CD4-positive, alpha-beta T cell treated with Interleukin-4 for 1 hour (primary cell): ENCODE results near the gene VGLL4.

Experiments used
- DNase-seq, 2 donors: peaks; one replicate each; pipeline ENCODE4 v3.0.0-alpha.2; 2020 to 2022

VGLL4 gene

DNA sequence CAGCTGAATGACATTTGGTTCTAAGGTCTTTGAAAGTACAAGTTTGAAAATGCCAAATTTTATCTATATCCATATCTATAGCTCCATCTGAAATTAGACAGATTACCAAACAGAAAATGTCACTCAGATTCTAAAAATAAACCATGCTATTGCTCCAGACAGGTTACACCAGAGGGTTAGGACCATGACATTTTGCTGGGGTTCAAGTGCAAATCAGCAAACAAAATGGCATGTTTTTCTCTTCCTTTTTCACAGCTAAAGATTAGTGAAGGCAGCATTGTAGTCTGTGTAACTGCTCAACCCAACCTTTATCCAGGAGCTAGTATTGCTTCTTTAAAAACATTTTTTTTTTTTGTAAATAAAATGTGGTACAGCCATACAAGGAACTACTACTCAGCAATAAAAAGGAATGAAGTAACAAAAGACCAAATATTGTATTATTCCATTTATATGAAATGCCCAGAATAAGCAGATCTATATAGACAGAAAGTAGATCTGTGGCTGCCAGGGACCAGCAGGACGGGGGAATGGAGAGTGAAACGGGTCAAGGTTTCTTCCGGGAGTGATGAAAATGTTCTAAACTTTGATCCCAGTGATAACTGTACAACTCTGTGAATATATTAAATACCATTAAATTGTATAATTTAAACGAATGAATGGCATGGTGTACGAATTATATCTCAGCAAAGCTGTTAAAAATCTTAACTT lies 18.2 kb downstream of the VGLL4 start:
- DNase-seq: no peak

DNA sequence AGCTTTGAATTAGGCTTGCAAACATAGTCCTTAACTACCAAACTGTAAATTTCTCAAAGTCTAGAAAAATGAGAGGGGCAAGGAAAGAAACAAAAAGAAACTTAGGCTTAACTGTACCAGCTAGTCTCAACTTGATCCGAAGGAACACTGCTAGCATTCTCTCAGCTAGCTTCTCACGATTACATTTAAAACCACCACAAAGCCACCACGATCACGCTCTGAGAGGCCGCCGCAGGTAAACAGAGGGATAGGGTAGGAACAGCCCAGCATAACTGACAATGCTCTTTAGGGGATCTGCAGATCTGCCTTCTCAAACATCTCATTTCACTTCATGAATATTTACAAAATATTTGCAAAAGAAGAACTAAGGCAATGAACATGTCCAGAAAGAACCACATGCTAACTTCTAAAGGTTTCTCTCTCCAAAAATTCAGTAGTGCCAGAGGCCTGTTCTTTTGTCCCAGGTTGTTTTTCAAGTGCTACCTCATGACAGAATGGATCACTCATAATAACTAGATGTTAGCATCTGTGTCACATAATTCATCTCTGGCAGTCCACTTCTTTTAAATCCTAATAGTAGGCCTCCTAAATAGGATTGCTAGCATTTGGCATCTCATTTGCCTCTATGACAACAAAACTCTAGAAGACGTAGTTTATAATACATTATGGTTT lies 18.9 kb downstream of the VGLL4 start:
- DNase-seq: peak in 1 of 2 donors; percentile 21

DNA sequence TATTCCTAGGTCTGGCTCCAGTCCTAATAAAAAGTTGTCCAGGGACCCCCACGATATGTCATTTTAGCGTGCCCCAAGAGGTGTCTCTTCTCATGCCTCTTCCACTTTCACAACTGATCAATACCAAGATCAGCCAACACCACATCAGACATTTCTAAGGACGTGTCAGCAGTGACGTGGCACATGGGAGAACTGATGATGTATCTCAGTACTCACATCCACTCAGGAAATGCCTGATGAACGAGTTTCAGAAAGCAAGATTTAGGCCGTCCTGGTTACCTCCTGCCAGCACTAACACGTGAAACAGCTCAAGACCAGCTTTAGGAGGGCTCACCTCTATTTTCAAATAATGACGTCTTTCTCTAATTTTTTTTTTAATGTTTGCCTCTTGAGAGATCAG lies 19.6 kb downstream of the VGLL4 start:
- DNase-seq: peak; percentile 50 to 59

DNA sequence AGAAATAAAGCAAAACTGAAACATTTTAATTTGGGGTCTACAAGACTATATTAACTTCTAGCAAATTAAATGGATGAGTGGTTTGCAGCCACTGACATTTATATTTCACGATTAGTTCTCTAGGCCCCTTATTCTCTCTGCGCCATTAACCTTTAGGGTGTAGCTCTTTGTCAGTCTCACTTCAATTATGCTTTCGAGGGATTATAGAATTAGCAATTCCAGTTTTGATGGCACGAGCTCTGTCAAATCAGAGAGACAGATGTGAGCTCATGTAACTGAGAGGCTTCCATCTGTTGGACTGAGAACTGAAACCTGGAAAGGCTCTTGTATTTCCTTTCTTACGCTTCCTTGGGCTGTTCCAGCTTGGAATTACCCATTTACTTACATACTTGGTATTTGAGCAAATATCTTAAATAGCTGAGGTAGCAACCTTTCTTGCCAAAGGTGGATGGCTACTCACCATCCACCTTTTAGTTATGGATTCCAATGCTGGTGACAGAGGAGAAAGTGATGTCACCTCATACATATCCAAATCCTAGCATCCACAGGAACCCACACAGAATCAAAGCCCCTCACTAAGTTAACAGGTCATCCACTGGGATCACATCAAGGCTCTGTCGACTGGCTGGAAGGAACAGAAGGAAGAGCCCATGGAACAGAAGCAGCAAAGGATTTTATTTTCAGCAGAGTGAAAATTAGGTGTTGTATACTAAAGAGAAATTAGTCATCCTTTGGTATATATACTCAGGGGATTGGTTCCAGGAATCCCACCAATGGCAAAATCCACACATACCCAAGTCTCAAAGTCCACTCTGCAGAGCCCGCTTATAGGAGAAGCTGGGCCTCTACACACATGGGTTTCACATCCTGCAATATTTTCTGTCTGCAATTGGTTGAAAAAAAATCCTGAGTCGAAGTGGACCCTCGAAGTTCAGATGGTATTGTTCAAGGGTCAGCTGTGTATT lies 20.8 kb downstream of the VGLL4 start:
- DNase-seq: no peak

DNA sequence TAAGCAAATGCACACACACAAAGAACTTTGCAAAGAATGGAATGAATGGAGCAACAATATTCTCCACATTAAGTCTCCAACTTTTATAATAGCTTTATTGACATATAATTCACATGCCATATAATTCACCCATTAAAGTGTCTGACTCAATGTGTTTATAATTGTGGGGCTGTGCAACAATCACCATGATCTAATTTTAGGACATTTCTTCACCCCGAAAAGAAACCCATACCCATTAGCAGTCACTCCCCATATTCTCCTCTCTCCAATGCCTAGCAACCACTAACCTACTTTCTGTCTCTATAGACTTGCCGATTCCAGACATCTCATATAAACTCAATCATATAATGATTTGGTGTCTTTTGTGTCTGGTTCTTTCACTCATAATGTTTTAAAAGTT lies 22.6 kb downstream of the VGLL4 start:
- no peak for DNase-seq

DNA sequence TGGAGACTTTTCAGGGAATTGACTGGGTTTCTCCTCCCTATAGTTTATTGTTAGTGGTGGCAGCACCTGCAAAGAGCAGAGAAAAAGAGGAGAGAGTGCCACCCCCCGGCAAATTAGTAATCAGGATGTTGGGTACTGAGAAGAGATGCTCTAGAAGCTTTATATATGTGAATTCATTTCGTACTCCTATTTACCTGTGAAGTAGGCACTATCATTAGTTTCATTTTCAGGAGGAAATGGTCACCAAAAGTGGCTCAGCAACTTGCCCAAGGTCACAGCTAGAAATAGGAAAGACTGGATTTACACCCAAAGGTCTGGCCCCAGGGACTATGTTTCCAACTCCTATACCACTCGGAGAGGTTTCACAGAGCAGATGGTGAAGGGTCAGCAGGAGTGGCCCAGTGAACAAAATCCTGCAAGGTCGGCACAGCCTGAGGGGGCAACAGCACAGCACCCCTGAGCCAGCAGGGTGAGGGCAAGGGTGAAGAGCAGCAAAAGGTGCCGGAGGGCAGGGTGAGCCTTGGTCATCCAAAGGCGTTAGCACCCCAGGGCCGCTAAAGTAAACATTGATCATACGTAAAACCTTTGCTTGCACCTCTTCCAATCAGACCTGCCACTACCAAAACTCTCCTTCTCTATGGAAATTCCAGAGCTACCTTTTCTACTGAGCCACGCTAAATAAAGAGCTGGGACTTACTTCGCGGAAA lies 23.6 kb downstream of the VGLL4 start:
- DNase-seq: no peak

DNA sequence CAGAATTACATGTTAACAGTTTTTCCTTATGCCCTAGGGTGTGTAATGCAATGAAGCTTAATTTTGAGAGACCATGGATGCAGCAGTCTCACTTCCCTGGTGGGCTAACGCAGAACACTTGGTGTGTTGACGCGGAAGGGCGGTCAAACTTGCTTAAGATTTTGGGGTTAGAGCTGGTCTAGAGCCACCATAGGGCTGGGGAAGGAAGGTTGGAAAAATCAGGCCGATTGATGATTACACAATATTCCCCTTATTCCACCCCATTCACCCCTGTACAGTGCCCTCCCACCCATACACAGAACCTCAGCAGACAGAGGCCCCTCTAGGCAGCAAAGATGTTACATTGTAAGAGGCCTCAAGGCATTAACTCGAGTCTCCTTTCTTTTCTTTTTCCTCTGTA lies 24.3 kb downstream of the VGLL4 start:
- no peak for DNase-seq

DNA sequence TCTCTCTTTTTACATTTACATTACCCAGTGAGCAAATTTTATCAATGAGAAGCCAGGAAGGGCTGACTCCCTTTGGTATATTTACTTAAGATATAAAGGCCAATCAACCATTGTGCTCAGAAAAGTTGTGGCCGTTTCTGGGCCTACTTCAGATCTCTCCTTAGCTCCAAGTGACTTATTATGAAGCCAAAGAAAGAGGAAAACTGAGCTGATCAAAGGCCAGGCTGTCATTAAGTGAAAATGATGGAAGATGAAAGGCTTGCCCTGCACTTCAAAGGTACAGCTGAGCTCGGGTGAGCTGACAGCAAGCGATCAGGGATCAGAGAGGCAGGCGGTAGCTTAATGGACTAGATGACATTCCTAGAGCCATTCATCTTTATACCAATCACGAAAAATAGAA lies 24.8 kb downstream of the VGLL4 start:
- no peak for DNase-seq

DNA sequence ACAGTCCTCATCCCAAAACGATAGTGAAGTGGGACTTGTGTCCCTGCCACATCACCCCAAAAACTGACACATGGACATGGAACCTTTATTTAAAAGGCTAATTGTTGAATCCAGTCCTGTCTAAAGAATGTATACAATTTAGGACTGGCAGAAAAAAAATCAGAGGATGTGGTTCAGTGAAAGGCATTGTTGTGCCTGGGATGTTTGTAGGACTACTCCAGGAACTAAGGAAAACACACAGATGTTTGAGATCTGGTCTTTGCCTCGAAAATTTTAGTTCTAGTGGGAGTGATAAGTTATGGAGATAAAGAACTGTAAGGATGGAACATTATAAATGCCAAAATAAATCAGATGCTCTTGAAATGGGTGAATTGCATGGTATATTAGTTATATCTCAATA lies 27.2 kb downstream of the VGLL4 start:
- no peak for DNase-seq

DNA sequence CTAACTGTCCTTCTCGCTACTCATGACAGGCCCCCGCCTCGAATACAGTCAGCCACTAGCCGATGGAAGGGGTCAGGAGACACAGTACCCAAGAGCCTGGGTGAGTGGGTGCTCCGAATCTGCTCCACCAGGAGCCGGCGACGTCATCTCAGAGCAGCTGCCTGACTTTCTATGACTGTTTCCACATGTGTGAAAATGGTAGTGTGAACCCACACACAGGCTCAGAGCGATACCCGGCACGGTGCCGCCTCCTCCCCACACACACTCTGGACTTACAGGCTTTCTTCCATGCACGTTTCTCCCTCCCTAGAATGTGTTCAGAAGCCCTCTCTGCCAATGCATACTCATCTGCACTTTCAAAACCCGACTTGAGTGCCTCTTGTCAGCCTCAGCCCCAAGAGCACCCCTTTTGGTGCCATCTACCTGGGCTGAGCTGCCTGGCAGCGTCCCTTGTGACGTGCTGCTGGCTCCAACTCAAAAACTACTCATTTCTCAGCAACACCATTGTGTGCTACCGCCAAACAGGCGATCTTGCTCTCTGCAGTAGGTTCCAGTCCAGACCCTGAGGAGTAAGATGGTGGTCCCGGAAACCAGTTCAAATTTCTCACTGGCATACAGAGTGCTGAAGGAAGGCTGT lies 29.7 kb downstream of the VGLL4 start:
- no peak for DNase-seq

DNA sequence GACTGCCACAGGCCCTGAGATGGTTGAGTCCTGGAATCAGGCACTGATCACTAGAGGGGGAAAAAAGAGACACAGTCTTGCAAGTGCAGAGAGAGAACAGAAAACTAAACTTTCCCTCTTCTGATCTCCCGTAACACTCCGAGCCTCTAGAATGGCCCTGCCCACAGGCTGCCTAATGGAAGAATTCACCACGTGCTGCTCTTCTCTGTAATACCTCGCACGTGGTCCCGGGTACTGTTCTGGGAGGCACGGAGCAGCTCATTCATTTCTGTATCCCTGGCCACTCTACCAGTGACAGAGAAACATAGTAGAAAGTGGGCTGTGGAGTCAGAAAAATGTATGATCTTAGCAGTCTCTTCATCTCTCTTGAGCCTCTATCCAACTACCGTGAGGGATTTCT lies 30.4 kb downstream of the VGLL4 start:
- no peak for DNase-seq

DNA sequence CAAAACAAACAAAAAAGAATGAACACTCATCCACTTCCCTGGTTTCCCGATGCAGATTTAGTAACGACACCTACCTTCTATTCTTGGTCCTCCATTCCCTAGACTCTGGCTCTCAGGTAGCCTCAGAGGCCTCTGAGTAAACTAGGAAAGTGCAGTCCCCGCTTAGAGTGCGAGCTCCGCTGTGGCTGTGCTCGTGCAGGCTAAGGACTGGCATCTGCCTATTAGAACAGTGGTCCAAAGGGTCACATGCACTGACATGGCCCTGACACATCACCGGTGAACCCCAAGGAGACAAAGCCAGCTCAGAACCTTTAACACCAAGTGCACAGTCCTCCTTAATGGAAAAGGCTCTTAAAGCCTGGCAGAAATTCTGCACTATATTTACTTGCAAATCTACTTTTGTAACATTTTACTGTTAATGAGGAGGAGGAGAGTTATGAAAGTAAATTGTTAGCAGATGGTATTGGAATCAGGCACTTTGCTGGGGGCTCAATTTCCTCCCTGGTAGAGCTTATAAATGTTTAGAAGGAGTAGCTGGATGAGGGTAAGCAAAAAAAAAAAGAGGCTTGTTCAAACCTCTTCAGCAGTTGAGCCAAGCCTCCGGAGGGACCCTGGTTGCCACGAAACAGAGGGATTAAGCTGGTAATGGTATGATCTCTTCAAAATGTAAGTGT lies 31.1 kb downstream of the VGLL4 start:
- DNase-seq: no peak

DNA sequence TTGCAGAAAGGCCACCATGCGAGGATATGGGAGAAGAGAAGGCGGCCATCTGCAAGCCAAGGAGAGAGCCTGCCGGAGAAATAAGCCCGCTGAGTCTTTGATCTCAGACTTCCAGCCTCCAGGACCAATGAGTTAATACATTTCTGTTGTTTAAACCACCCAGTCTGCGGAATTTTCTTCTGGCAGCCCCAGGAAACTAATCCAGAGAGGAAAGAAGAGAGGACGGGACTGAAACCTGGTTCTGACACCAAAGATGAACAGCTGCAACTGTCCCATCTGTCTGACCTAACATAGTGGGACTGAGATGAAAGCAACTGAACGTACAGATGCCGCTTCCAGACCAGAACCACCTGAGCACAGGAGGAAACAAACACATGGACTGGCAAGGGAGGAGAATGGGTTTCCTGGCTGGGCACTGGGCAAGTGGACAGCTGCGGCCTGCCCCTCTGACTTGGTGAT lies 32.3 kb downstream of the VGLL4 start:
- no peak for DNase-seq

DNA sequence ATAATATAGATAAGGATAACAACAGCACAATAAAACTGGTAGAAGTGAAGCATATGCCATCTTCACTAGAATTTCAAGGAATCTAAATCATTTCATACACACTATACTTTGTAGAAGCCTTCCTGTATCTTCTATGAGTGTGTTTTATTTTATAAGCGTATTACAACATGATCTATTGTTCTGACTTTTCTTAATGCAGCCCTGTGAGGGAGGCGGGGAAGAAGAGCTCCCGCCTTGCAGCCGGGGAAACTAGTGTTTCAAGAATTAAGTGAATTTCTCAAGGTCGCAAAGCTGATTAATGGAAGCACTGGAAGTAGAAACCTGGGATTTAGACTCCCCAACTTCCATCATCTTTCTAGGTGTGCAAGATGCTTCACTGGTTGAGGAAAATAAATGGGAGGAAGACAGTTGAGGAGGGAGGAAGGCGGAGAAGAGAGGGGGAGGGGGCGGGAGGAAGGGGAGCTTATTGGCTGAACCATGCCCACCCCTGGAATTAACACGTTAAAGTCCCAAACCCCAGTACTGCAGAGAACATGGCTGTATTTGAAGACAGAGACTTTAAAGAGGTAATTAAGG lies 32.9 kb downstream of the VGLL4 start:
- no peak for DNase-seq

DNA sequence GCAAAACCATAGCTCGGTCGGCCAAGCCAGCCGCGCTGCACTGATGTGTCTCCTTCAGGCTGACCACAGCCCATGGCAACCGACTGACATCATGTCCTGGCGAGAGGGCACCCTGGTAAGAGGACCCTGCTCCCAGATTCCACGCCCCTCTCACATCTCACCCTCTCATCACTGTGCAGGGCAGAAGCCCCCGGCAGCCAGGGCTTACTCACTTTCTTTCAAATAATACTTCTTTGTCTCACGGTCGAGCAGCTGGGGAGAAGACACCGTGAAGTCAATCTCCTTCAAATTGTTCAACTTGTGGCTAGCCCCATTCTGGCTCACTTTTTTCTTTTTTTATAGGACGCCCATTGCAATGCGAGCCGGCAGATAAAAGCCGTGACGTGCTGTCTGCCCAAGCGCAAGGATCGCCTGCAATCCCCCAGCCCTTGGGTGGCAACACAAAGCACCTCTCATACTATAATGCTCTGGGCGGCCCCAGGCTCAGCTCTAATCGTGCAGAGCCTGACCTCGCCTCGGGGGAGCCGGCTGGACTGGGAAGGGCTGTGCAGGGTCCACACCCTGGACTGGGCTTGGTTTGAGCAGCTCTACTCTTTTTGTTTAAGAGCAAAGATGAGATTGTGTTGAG lies 33.6 kb downstream of the VGLL4 start:
- DNase-seq: no peak

DNA sequence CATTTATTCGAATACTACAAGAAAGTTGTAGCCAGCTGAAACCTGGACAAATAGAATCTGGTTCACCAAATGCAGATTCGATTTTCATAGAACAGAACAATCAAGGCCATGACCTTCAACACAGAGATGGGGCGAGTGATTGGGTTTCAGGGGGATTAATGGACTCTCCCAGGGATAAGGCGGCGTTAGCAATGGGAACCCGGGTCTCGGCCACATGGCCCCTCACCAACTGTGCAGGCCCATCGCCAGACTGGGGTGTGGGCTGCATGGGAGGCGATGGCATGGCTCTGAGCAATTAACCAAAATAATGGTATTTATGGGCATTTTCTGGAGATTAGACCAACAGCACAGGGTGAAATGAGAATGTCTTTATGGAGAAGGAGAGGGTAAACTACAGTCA lies 34.2 kb downstream of the VGLL4 start:
- DNase-seq: no peak

DNA sequence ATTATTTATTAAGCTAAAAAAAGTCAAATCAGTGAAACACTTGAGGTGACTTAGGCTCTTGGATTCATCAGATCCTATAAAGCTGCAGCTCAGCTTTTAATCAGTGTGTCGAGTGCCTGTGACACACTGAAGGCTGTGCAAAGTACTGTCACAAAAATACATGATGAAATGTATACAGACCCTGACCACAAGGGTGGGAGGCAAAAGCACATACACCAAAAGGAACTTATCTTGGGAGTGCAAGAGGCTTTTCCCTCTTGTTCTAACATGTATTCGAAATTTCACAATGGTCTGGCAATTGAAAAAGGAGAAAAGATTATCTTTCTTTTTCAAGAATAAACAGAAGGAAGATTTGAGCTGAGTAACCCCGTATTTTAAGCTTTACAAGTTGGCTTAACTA lies 35.9 kb downstream of the VGLL4 start:
- DNase-seq: no peak

DNA sequence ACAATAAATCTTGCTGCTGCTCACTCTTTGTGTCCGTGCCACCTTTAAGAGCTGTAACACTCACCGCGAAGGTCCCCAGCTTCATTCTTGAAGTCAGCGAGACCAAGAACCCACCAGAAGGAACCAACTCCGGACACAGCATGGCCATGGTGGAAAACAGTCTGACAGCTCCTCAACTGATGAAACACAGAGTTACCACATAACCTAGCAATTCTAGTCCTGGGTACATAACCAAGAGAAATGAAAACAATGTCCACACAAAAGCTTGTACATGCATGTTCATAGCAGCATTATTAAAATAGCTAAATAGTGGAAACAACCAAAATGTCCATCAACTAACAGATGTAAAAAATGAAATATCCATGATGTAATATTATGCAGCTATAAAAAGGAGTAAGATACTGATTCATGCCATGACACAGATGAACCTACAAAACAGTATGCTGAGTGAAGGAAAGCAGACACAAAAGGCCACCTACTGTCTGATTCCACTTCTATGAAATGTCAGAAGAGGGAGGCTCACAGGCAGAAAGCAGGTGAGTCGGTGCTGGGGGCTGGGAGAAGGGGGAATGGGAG lies 36.8 kb downstream of the VGLL4 start:
- no peak for DNase-seq

DNA sequence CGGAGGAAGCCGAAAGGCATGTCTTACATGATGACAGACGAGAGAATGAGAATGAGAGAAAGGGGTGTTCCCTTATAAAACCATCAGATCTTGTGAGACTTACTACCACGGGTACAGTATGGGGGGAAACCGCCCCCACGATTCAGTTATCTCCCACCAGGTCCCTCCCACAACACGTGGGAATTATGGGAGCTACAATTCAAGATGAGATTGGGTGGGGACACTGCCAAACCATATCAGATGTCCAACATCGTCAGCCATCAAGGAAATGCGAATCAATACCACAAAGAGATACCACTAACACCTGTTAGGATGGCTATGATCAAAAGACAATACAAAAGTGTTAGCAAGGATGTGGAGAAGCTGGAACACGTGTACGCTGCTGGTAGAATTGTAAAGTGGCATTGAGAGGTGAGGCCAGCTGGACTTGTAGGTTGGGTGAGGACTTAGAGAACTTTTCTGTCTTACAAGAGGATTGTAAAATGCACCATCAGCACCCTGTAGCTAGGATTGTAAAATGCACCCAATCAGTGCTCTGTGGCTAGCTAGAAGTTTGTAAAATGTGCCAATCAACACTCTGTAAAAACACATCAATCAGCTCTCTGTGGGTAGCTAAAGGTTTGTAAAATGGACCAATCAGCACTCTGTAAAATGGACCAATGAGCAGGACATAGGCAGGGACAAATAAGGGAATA lies 37.5 kb downstream of the VGLL4 start:
- DNase-seq: no peak

DNA sequence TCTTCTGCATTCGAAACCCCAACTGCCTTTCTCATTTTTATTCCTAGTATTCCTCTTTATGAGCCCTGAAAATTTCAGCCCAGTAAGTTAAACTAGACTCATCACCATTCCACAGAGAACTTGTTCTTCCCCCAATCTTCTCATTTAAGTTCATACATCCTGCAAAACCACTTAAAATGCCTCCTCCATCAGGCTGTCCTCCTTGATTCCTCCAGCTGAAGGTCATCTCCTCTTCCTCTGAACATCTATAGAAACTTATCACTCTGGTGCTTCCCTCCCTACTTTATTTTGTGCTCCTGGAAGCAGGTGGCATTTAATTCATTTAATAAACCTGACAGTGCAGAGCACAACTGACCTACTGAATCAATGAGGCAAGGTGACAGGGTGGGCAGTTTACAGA lies 38.3 kb downstream of the VGLL4 start:
- DNase-seq: no peak
